Epithelial cell of prostate (primary cell): Measurements from ENCODE around the gene DYNC1I1.

Source experiments
- DNase-seq: peaks from one replicate; pipeline ENCODE4 v3.0.0-alpha.2; 2011; ENCODE audit warnings: low read depth, low spot score
- H3K27ac ChIP-seq: fragments of 450-650 bp; 2 replicates; pipeline ENCODE4 v1.5.1; 2017; ENCODE audit warnings: mild to moderate bottlenecking

The DYNC1I1 gene

GRCh38 chr7:95843286-95843685 is 70.9 kb downstream of the DYNC1I1 start:
- no peak for DNase-seq
- no peak overlapping the region for H3K27ac ChIP-seq

DNA sequence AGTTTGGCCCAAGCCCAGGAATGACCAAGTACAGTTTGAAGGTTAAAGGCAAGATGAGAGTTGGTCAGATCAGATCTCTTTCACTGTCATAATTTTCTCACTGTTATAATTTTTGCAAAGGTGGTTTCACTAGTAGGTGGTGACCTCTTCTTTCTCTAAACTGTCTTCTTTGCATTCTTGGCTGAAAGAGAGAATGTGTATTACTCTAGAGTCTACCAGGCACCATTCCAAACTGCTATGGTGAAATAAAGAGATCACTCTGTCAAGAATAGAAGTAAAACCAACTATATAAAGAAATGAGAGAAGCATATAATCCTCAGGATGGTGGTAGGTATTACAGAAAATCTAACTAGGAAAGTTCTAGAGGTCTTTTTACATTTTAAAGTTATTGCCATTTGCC is 72.7 kb downstream of the DYNC1I1 start:
- no peak overlapping the region for H3K27ac ChIP-seq
- DNase-seq: no peak

- no peak for DNase-seq
- H3K27ac ChIP-seq: no peak overlapping the region
These were observed 74.7 kb downstream of the DYNC1I1 start for GRCh38 chr7:95847061-95847460.

- no peak overlapping the region for H3K27ac ChIP-seq
- peak; percentile 6 for DNase-seq
These were observed 87.1 kb downstream of the DYNC1I1 start for GRCh38 chr7:95859429-95859828.

DNA sequence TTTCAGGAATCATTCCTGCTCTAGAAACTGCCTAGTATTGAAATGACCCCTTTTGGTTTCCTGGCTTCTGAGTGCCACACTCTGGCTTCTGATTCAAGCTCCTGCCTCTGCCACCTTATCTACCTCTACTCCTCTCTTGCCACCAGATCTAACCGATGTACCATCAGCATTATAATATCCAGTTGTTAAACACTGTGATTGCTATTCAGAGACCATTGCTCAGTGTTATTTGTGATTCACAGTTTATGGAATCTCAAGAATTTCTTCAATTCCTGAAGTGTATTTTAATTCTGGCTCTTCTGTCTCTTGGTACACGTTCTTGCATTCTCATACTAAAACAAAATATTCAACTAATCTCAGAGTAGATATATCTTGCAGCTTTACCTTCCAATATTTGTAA is 88.7 kb downstream of the DYNC1I1 start:
- H3K27ac ChIP-seq: no peak overlapping the region
- DNase-seq: no peak

- H3K27ac ChIP-seq: no peak overlapping the region
- no peak for DNase-seq
These were observed 91.3 kb downstream of the DYNC1I1 start for GRCh38 chr7:95863623-95864022.

DNA sequence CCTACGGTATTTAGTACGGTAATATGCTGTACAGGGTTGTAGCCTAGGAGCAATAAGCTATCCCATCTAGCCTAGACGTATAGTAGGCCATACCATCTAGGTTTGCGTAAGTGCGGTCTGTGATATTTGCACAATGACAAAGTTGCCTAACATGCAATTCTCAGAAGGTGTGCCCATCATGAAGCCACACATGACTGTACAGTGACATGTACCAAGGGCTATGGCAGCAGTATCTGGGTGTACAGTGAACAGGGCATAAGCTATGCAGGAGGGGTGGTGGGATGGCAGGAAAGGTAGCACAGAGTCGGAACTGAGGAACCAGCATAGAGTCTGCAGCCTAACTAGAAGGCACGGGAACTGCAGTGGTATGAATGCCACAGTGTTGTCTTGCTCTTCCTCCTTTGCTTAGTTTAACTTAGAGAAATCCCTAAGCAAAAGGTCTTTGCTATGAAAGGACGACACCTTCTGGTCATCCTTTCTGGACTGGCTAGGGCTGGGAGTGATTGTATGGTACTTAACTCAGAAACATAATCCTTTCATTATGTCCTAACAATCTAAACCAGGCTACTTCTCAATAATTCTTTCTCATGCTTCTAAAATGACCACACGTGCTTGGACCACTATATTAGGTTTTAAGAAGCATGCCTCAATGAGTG is 93.5 kb downstream of the DYNC1I1 start:
- no peak overlapping the region for H3K27ac ChIP-seq
- no peak for DNase-seq

GRCh38 chr7:95867309-95867708 is 95.0 kb downstream of the DYNC1I1 start:
- DNase-seq: no peak
- H3K27ac ChIP-seq: no peak overlapping the region

DNA sequence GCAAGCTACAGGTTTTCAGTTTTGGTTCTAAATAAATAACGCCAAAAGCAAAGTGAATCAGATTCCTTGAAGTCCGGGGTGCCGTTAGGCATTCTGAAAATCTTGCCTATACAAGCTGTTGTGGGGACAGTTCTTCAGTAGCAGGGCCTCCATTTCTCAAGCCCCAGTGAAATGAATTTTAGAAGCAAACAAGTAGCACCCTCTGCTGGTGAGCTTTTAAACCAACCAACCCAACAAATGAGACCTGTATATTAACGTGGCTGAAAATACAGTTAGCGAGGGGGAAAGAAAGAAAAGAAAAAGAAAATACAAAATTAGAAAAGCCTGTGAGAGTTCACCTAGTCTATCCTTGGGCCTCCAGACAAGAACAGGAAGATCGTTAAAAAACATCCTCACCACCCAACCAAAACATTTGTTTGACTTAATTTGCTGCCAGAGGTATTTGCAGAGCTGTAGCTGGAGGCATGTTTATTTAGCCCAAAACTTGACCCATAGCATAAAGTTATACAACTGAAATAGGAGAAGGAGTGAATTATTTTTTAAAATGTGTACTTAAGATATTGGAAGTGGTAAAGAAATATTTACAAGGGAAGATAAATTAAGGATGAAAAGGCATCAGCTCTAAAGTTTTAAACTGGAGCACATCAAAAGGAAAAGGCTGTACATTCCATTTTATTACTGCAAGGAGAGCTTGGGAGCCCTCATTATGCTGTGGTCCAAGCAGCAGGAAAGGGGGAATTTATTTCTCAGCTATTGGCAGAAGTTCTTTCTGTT is 98.9 kb downstream of the DYNC1I1 start:
- no peak overlapping the region for H3K27ac ChIP-seq
- DNase-seq: no peak

DNA sequence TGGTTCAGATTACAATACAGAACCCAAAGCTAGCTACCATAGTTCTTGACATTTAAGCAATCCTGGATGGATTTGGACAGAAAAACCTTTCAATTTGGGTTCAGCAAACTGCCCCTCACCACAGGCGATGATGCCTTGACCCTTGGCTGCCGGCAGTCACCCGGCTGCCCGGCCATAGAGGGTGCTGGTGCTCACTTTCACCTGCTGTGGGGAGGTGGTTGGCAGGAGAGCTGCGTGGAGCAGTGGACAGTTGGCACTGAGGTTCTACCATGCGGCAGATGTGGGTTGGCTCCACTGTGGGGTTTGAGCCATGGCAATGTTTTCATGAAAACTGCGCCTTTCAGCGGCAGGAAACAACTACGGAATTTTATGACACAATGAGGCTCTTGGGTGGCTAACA is 99.5 kb downstream of the DYNC1I1 start:
- no peak for DNase-seq
- no peak overlapping the region for H3K27ac ChIP-seq

DNA sequence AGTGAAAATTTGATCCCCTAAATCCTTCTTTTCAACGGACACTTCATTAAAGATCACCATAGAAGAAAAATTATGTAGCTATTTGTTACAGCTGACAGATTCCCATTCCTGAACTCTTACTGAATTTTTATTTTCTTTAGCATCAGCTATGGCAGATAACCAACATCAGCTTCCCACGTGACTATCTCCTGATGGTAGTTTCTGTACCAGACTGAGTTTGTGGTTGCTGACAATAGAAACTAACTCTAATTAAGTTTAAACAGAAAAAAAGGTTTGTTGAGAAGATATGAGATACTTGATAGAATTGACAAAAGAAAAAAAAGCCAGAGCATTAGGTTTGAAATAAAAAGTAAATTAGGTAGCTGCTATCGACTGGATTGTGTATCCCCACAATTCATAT is 101.8 kb downstream of the DYNC1I1 start:
- no peak for DNase-seq
- no peak overlapping the region for H3K27ac ChIP-seq

- no peak overlapping the region for H3K27ac ChIP-seq
- DNase-seq: no peak
These were observed 102.3 kb downstream of the DYNC1I1 start for GRCh38 chr7:95874541-95875265.

GRCh38 chr7:95875519-95875918 is 103.2 kb downstream of the DYNC1I1 start:
- no peak overlapping the region for H3K27ac ChIP-seq

DNA sequence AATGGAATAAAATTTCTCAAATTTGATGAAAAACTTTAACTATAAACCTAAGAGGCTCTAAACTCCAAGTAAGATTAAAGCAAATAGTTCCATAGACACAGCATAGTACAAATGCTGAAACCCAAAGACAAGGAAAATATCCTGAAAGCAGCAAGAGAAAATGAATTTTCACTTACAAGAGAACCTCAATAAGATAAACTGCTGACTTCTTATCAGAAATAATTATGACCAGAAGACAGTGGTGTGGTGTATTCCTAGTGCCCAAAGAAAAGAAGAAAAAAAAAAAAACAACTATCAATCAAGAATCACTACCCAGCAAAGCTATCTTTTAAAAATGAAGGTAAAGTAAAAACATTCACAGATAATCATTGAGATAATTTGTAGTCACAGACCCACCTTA is 106.3 kb downstream of the DYNC1I1 start:
- DNase-seq: no peak
- no peak overlapping the region for H3K27ac ChIP-seq

More at GRCh38 chr7:95875519-95875918, 103.2 kb downstream of the DYNC1I1 start:
- no peak for DNase-seq

DNA sequence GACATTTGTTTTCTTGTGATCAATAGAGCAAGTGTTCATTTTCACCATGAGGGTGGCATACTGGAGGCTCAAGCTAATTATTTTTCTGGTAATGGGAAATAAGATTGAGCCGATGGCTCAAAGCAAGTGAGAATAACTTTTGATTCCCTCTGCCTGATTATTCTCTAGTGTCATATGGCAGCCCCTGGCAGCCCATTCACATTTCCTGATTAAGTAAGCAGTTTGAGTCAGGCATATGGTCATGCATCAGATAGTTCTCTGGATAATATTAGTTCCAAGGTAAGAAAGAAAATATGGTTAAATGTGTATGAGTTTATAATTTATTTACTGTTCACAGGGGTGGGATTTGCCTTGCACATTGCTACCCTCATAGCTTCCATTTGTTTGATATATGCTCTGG is 109.2 kb downstream of the DYNC1I1 start:
- no peak overlapping the region for H3K27ac ChIP-seq
- no peak for DNase-seq

DNA sequence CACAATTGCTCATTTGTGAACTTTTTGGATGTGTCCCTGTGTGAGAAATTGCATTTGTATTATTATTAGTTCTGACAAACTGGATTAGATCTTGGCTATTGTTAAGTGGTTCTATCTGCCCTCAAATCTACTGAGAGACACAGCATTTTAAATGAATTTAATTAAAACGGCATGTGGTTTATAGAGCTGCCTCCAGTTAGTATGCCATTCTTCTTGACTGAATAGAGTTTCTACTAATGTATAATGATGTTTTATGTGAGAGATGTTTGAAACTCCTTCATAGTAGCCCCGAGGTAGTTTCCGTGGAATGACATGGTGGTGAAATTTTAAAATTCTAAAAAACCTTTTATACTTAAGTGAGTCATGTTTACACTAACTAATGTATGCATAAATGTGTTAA is 110.9 kb downstream of the DYNC1I1 start:
- H3K27ac ChIP-seq: no peak overlapping the region
- DNase-seq: no peak

DNA sequence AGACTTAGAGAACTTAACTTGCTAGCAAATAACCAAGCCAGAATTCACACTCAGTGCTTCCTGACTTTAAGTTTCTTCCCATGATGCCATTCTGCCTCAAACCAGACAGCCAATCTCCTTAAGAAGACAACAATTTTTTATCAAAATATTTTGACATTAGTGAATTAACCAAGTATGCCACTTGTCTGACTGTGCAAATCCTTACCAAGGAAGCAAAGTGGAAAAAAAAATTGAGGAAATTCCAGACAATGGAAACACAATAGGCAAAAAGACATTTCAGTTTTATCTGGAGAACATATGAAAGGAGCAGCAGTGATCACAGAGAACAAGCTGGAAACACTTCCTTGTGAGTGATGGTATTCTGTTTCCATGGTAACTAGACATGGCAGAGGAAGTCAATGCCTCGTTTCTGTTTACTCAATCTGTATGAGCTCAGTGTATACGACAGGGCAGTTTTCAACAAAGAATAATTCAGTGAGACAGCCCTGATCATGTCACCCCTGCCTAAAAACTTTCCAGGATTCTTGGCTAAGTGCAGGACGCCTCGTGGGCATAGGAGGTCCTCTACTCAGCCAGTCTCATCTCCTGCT is 114.2 kb downstream of the DYNC1I1 start:
- DNase-seq: peak; percentile 12
- no peak overlapping the region for H3K27ac ChIP-seq

DNA sequence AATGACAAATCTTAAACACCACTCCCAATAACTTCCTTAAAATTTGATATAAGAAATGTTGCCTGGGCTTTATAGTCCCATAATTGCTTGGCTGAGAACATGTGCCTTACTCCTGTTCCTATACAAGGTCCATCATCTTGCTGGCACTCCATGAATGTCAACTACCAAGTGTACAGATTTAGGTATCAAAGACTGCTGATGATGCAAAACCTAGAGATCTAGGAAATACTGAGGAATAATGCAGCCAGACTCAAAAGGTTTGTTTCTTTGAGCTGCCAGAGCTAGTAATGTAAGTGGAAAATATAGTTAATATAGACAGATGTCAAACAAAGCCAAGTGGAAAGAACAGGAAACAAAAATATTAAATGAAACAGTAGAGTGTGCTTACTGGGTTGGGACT is 121.1 kb downstream of the DYNC1I1 start:
- no peak overlapping the region for H3K27ac ChIP-seq
- no peak for DNase-seq

GRCh38 chr7:95897557-95898251 is 125.3 kb downstream of the DYNC1I1 start:
- no peak for DNase-seq
- H3K27ac ChIP-seq: no peak overlapping the region

- no peak overlapping the region for H3K27ac ChIP-seq
- no peak for DNase-seq
These were observed 127.7 kb downstream of the DYNC1I1 start for GRCh38 chr7:95899919-95900513.
